Fibroblast of mammary gland (primary cell): ENCODE data around the gene GRIN3B.

ENCODE experiments used
- DNase-seq: peaks from one replicate; pipeline ENCODE4 v3.0.0-alpha.2; 2010; ENCODE audit warnings: low read depth
- H3K4me3 ChIP-seq: 2 replicates; pipeline ENCODE4 v1.5.1; 2011; ENCODE audit warnings: low read depth, mild to moderate bottlenecking, low read length, moderate library complexity; ENCODE audit not compliant: control insufficient read depth
- TF ChIP-seq, protein P1 (sequence below): conservative IDR thresholded peaks from 2 replicates; pipeline ENCODE4 v1.5.1; 2011; ENCODE audit warnings: low read depth, low read length, inconsistent platforms; ENCODE audit not compliant: control insufficient read depth, insufficient read depth

Gene GRIN3B

DNA sequence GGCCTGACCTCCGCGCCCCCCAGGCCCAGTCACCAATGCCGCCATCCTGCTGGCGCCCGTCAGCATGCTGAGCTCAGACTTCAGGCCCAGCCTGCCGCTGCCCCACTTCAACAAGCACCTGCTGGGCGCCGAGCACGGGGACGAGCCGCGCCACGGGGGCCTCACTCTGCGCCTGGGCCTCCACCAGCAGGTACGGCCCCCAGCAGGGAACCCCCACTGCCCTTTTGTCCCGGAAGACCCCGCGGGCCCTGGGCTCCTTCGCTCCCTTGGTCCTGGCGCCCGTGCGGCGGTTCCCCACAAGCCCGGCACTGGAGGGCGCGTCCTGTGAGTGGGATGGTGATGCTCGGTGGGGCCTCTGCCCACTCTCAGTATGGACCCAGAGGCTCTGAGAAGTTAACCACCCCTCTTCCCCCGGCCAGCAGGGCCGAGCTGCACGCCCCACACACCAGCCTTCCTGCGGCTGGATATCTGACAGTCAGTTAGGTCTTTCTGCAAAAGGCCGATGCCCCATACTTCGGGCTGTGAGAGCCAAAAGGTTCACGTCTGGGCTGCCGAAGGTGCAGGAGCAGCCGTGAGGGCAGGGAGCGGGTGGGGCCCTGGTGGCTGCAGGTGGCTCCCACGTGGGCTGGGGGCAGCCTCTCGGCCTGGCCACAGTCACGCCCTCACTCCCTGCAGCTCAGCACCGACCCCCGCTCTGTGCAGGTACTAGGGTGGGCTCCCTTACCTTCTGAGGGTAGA is 8.1 kb upstream of the GRIN3B start:
- no peak overlapping the region for H3K4me3 ChIP-seq
- TF ChIP-seq, protein P1, sequence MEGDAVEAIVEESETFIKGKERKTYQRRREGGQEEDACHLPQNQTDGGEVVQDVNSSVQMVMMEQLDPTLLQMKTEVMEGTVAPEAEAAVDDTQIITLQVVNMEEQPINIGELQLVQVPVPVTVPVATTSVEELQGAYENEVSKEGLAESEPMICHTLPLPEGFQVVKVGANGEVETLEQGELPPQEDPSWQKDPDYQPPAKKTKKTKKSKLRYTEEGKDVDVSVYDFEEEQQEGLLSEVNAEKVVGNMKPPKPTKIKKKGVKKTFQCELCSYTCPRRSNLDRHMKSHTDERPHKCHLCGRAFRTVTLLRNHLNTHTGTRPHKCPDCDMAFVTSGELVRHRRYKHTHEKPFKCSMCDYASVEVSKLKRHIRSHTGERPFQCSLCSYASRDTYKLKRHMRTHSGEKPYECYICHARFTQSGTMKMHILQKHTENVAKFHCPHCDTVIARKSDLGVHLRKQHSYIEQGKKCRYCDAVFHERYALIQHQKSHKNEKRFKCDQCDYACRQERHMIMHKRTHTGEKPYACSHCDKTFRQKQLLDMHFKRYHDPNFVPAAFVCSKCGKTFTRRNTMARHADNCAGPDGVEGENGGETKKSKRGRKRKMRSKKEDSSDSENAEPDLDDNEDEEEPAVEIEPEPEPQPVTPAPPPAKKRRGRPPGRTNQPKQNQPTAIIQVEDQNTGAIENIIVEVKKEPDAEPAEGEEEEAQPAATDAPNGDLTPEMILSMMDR, result no peak
- DNase-seq, result no peak

DNA sequence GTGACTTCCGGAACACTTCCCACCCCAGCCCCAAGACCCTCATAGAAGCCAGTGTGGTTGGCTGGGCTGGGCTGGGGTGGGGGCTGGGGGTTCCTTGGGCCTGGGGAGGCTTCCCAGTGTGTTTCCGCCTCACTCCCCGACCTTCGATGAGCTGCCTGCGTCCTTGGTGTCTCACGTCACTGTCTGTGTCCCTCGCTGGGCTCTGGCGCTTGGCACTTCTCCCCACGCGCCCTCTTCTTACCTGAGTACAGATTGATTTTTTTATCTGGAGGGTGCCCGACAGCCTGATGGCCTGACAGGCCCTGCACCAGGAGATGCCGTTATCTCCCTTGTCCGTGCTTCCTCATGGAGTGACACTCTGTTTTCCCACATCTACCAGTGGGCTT is 7.6 kb upstream of the GRIN3B start:
- no peak for DNase-seq
- TF ChIP-seq, protein P1, result no peak
- H3K4me3 ChIP-seq, result no peak overlapping the region

GRCh38 chr19:993361-993830 is 6.8 kb upstream of the GRIN3B start:
- no peak for DNase-seq
- no peak overlapping the region for H3K4me3 ChIP-seq
- TF ChIP-seq, protein P1, result no peak

- no peak for DNase-seq
- H3K4me3 ChIP-seq, result no peak overlapping the region
- TF ChIP-seq, protein P1, result no peak
Observed at GRCh38 chr19:993831-994393, 6.3 kb upstream of the GRIN3B start.

GRCh38 chr19:994516-994915 is 5.7 kb upstream of the GRIN3B start:
- TF ChIP-seq, protein P1, result no peak
- H3K4me3 ChIP-seq, result no peak overlapping the region
- no peak for DNase-seq

- no peak for DNase-seq
- TF ChIP-seq, protein P1, result no peak
- no peak overlapping the region for H3K4me3 ChIP-seq
Observed at GRCh38 chr19:995051-995827, 5.0 kb upstream of the GRIN3B start.
